AG04450 (cell line): ENCODE measurements around the gene NPAT. TPM values are rescaled to one million over a fixed set of nuclear protein-coding genes. Genes with fewer than 3 reads are reported as not detected.

ENCODE experiments used
- CTCF ChIA-PET: fragments of 300-600, 350-600 bp; formaldehyde crosslinking; extraction: SDS; loops from one replicate; lab custom pipeline; 2022; ENCODE audit warnings: antibody characterized with exemption, inconsistent platforms; lab: Charles Lee
- POLR2A ChIA-PET: fragments of 350-600 bp; formaldehyde crosslinking; extraction: SDS; loops from one replicate; lab custom pipeline; 2021; ENCODE audit warnings: antibody characterized with exemption, inconsistent platforms; lab: Yijun Ruan, JAX
- DNase-seq: peaks from one replicate; pipeline ENCODE4 v3.0.0-alpha.2; 2011; ENCODE audit warnings: low read depth, low spot score
- H3K27ac ChIP-seq: one replicate; pipeline ENCODE4 v1.5.1; 2012; ENCODE audit warnings: low read depth, low read length, control low read depth
- H3K27me3 ChIP-seq: one replicate; pipeline ENCODE4 v1.6.0; 2012; ENCODE audit warnings: low read length; ENCODE audit not compliant: control insufficient read depth, insufficient read depth
- H3K4me3 ChIP-seq: 2 replicates; pipeline ENCODE4 v1.5.1; 2011; ENCODE audit warnings: mild to moderate bottlenecking, low read depth, low read length, control low read depth
- H3K9me3 ChIP-seq: 2 replicates; pipeline ENCODE4 v1.5.1; 2012; ENCODE audit warnings: low read length; ENCODE audit not compliant: control insufficient read depth, insufficient read depth
- polyA plus RNA-seq: library from polyadenylated mRNA; depleted of rRNA; stranded (reverse); fragments of >200 nt; gene quantifications from 2 replicates; pipeline ENCODE4 v1.2.3, GENCODE V29; 2011
- TF ChIP-seq, protein P1 (sequence below): IDR thresholded peaks from 2 replicates; pipeline ENCODE4 v1.5.1; 2011; ENCODE audit warnings: low read depth, low read length, control low read depth, inconsistent platforms

The NPAT gene
- polyA plus RNA-seq, 1 experiment = 9.9 TPM

- Histone ChIP-seq H3K4me3 (no peak overlapping the region), H3K9me3 (peaks cover 19% of the 10 kb centered on the region), H3K27ac (no peak overlapping the region), H3K27me3 (no peaks in the 10 kb centered on the region)
- POLR2A ChIA-PET = no interaction called here
- CTCF ChIA-PET = interaction anchor here (0.7 kb wide), 1 partner anchor 239 kb away, joined by 3 read pairs; no protein-coding TSS in a partner anchor
- TF ChIP-seq, protein P1, sequence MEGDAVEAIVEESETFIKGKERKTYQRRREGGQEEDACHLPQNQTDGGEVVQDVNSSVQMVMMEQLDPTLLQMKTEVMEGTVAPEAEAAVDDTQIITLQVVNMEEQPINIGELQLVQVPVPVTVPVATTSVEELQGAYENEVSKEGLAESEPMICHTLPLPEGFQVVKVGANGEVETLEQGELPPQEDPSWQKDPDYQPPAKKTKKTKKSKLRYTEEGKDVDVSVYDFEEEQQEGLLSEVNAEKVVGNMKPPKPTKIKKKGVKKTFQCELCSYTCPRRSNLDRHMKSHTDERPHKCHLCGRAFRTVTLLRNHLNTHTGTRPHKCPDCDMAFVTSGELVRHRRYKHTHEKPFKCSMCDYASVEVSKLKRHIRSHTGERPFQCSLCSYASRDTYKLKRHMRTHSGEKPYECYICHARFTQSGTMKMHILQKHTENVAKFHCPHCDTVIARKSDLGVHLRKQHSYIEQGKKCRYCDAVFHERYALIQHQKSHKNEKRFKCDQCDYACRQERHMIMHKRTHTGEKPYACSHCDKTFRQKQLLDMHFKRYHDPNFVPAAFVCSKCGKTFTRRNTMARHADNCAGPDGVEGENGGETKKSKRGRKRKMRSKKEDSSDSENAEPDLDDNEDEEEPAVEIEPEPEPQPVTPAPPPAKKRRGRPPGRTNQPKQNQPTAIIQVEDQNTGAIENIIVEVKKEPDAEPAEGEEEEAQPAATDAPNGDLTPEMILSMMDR = no peak
- DNase-seq = no peak
Observed at GRCh38 chr11:108210441-108210840, 12.0 kb downstream of the NPAT start.

- H3K27ac ChIP-seq = no peak overlapping the region
- peaks cover 29% of the 10 kb centered on the region for H3K9me3 ChIP-seq
- TF ChIP-seq, protein P1 = no peak
- ChIA-PET POLR2A (no interaction called here), CTCF (no interaction called here)
- H3K4me3 ChIP-seq = no peak overlapping the region
- no peak for DNase-seq
- H3K27me3 ChIP-seq = no peaks in the 10 kb centered on the region
Observed at GRCh38 chr11:108207683-108208060, 14.8 kb downstream of the NPAT start.

DNA sequence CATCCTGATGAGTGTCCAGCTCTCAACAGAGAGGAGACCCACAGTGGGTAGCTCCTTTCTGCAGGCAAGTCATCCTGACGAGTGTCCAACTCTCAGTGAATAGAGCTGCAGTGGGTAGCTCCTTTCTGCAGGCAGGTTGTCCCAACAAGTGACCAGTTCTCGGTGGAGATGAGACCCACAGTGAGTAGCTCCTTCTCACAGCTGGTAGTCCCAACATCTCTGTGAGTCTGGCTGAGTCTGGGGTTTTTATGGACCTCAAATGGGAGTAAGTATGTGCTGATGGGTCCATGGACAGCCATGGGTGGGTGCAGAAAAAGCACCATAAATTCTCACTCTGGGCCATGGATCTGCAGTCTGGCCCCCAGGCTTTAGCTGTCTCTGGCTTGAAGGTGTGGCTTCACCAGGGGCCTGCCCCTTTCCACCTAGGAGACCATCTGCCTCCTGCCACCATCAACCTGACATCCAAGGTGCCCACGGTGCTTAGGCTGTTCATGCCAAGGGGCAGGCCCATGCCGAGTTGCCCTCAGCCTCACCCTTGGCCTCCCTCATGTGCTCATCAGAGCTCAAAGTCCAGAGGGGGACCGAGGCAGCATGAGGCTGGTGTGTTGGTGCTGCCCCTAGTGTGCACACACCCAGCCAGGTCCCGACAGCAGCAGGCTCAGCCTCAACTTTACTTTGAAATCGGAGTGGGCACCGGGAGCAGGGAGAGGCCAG lies 15.3 kb downstream of the NPAT start:
- H3K27ac ChIP-seq = no peak overlapping the region
- no peaks in the 10 kb centered on the region for H3K27me3 ChIP-seq
- peaks cover 29% of the 10 kb centered on the region for H3K9me3 ChIP-seq
- no peak for DNase-seq
- H3K4me3 ChIP-seq = no peak overlapping the region
- TF ChIP-seq, protein P1 = no peak
- ChIA-PET CTCF (no interaction called here), POLR2A (no interaction called here)

DNA sequence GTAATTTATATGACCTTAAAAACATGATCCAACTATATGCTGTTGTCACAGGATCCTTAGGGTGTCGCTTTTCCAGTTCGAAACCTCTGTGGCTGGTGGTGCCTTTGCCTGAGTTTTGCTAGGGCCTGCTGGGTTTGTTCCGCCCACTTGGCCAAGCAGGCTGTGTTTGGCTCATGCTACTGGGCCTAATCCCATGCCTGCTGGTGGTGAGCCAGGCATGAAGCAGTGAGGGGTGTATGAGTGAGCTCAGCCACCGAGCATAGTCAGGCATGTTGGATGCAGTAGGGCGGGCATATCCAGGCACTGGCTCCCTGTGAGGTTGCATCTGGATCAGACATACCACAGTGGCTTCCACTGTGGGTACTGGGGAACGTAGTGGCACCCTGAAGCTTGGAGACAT lies 16.3 kb downstream of the NPAT start:
- no peak overlapping the region for H3K4me3 ChIP-seq
- TF ChIP-seq, protein P1 = no peak
- ChIA-PET POLR2A (no interaction called here), CTCF (no interaction called here)
- DNase-seq = no peak
- H3K27me3 ChIP-seq = no peaks in the 10 kb centered on the region
- H3K9me3 ChIP-seq = peaks cover 29% of the 10 kb centered on the region
- H3K27ac ChIP-seq = no peak overlapping the region

DNA sequence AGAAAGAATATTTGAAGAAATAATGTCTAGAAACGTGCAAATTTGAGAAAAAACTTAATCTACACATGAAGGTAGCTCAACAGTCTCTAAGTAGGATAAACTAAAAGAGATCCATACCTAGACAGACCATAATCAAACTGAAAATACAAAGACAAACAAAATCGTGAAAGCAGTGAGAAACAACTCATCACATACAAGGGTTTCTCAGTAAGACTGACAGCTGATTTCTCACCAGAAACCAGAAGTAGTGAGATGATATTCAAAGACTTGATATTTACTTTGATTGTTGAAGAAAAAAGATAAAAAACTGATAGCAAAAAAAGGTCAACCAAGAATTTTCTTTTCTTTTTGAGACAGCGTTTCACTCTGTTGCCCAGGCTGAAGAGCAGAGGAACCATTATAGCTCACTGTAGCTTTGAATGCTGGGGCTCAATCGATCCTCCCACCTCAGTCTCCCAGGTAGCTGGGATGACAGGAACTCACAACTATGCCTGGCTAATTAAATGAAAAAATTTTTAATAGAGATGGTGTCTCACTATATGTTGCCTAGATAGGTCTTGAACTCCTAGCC lies 17.4 kb downstream of the NPAT start:
- Histone ChIP-seq H3K9me3 (peaks cover 29% of the 10 kb centered on the region), H3K4me3 (no peak overlapping the region), H3K27me3 (no peaks in the 10 kb centered on the region), H3K27ac (no peak overlapping the region)
- ChIA-PET POLR2A (no interaction called here), CTCF (no interaction called here)
- DNase-seq = no peak
- TF ChIP-seq, protein P1 = no peak
